Tibial nerve (tissue), 4 donors: Measurements from ENCODE around the gene H2AZ2.

Experiments
- CTCF ChIP-seq, 5 experiments: fragments of 200-600 bp in 3 of 5; fragments of 450-650 bp in 2 of 5; sonication (generic) in 3 of 5; IDR thresholded peaks; one replicate each; pipeline ENCODE4 v1.5.1; 2016 to 2019; ENCODE audit warnings: antibody characterized with exemption in 5 of 5, mild to moderate bottlenecking in 3 of 5, moderate library complexity in 2 of 5
- EP300 ChIP-seq, 2 donors: sonication (generic); formaldehyde crosslinking; IDR thresholded peaks; one replicate each; pipeline ENCODE4 v1.6.1; 2017; ENCODE audit warnings: antibody characterized with exemption in 2 of 2, mild to moderate bottlenecking in 1 of 2

- no peak for TF ChIP-seq CTCF (IDR thresholded peaks at IDR 0.05)
- no peak for TF ChIP-seq EP300 (IDR thresholded peaks at IDR 0.05)
Observed at GRCh38 chr7:44880317-44881018, 32.6 kb upstream of the H2AZ2 start.
